Sigmoid colon (tissue), 7 donors: Measurements from ENCODE around the gene PEX3. TPM values are rescaled to one million over a fixed set of nuclear protein-coding genes. Genes with fewer than 3 reads are reported as not detected.

Experiments used
- DNase-seq: peaks from one replicate; pipeline ENCODE4 v3.0.0-alpha.2; 2019
- H3K27ac ChIP-seq, 4 donors: fragments of 200-600 bp; sonication (generic); one replicate each; pipeline ENCODE4 v1.5.1; 2016 to 2019; ENCODE audit warnings: mild to moderate bottlenecking in 1 of 4
- H3K27me3 ChIP-seq, 3 donors: fragments of 200-600 bp; sonication (generic); one replicate each; pipeline ENCODE4 v1.5.1; 2019; ENCODE audit warnings: mild to moderate bottlenecking in 1 of 3
- H3K36me3 ChIP-seq, 4 donors: fragments of 200-600 bp; sonication (generic); one replicate each; pipeline ENCODE4 v1.5.1; 2016 to 2019
- H3K4me1 ChIP-seq, 4 donors: fragments of 200-600 bp; sonication (generic); one replicate each; pipeline ENCODE4 v1.5.1; 2017 to 2019
- H3K4me3 ChIP-seq, 4 donors: fragments of 200-600 bp; sonication (generic); one replicate each; pipeline ENCODE4 v1.5.1; 2017 to 2019; ENCODE audit warnings: mild to moderate bottlenecking in 2 of 4, moderate library complexity in 1 of 4
- H3K9me3 ChIP-seq, 4 donors: fragments of 200-600 bp in 3 of 4; sonication (generic) in 3 of 4; one replicate each; pipeline versions ENCODE4 v1.5.1 to v1.6.1; 2013 to 2019
- EP300 ChIP-seq, 4 donors: sonication (generic); formaldehyde crosslinking; IDR thresholded peaks; one replicate each; pipeline ENCODE4 v1.6.1; 2017; ENCODE audit warnings: antibody characterized with exemption in 4 of 4
- POLR2A ChIP-seq, 2 donors: fragments of 450-650 bp; IDR thresholded peaks; one replicate each; pipeline ENCODE4 v1.6.1; 2016; ENCODE audit warnings: antibody characterized with exemption in 2 of 2, mild to moderate bottlenecking in 2 of 2, moderate library complexity in 2 of 2
- POLR2AphosphoS5 ChIP-seq, 4 donors: sonication (generic); formaldehyde crosslinking; IDR thresholded peaks; one replicate each; pipeline ENCODE4 v1.6.1; 2017; ENCODE audit warnings: antibody characterized with exemption in 4 of 4
- WGBS, 2 donors: extraction: QIAGEN DNeasy Blood & Tissue Kit; methylation state at CpG; one replicate each; pipeline ENCODE4 v1.1.7; 2013; 5-methylcytosine and 5-hydroxymethylcytosine counted together
- intact Hi-C: fragments of 100-400 bp; cut with DNase I; formaldehyde crosslinking; loops from one replicate; pipeline ENCODE4 v1.15.1; 2023
- polyA plus RNA-seq, 3 donors: library from polyadenylated mRNA; stranded (reverse); fragments of 200-250 nt; gene quantifications; one replicate each; pipeline ENCODE4 v1.2.3, GENCODE V29; 2013
- total RNA-seq, 4 donors: library from RNA; depleted of rRNA; stranded (reverse); fragments of >200 nt; gene quantifications; one replicate each; pipeline ENCODE4 v1.1.0, GENCODE V29; 2016
- TF ChIP-seq, protein P1 (sequence below), 4 experiments: fragments of 450-650 bp in 3 of 4; fragments of 200-600 bp in 1 of 4; IDR thresholded peaks; one replicate each; pipeline ENCODE4 v1.5.1; 2016 to 2019; ENCODE audit warnings: antibody characterized with exemption in 4 of 4, mild to moderate bottlenecking in 3 of 4, moderate library complexity in 2 of 4
- donor health status: healthy with polysubstance abuse.
- donor health status: Bipolar disorder and iron deficiency.
- donor health status: healthy.

PEX3 gene
- total and polyA plus RNA-seq, 7 donors = 5.1 to 16.1 (median 10.6) TPM

DNA sequence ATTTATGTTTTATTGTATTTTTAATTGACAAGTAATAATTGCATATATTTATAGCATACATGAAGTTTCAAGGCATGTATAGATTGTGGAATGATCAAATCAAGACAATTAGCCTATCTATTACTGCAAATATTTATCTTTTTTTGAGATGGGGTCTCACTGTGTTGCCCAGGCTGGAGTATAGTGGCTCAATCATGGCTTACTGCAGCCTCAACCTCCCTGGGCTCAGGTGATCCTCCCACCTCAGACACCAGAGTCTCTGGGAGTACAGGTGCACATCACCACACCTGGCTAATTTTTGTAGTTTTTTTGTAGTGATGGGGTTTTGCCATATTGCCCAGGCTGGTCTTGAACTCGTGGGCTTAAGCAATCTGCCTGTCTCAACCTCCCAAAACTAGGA is 77.1 kb downstream of the PEX3 start:
- Histone ChIP-seq H3K27ac (no peak overlapping the region), H3K27me3 (no peaks in the 10 kb centered on the region), H3K36me3 (no peaks in the 10 kb centered on the region), H3K4me3 (no peak overlapping the region), H3K9me3 (no peaks in the 10 kb centered on the region), H3K4me1 (peaks cover 0 to 8% (median 0%) of the 10 kb centered on the region in 4 donors)
- intact Hi-C loops = no loop called here
- TF ChIP-seq POLR2A (IDR thresholded peaks at IDR 0.05) (no peak), POLR2AphosphoS5 (IDR thresholded peaks at IDR 0.05) (no peak), EP300 (IDR thresholded peaks at IDR 0.05) (no peak)
- TF ChIP-seq, protein P1, sequence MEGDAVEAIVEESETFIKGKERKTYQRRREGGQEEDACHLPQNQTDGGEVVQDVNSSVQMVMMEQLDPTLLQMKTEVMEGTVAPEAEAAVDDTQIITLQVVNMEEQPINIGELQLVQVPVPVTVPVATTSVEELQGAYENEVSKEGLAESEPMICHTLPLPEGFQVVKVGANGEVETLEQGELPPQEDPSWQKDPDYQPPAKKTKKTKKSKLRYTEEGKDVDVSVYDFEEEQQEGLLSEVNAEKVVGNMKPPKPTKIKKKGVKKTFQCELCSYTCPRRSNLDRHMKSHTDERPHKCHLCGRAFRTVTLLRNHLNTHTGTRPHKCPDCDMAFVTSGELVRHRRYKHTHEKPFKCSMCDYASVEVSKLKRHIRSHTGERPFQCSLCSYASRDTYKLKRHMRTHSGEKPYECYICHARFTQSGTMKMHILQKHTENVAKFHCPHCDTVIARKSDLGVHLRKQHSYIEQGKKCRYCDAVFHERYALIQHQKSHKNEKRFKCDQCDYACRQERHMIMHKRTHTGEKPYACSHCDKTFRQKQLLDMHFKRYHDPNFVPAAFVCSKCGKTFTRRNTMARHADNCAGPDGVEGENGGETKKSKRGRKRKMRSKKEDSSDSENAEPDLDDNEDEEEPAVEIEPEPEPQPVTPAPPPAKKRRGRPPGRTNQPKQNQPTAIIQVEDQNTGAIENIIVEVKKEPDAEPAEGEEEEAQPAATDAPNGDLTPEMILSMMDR (IDR thresholded peaks at IDR 0.05) = no peak
- WGBS, 2 donors = 90 to 92% methylated on average over 1 of the region's 1 CpG
- DNase-seq = no peak

DNA sequence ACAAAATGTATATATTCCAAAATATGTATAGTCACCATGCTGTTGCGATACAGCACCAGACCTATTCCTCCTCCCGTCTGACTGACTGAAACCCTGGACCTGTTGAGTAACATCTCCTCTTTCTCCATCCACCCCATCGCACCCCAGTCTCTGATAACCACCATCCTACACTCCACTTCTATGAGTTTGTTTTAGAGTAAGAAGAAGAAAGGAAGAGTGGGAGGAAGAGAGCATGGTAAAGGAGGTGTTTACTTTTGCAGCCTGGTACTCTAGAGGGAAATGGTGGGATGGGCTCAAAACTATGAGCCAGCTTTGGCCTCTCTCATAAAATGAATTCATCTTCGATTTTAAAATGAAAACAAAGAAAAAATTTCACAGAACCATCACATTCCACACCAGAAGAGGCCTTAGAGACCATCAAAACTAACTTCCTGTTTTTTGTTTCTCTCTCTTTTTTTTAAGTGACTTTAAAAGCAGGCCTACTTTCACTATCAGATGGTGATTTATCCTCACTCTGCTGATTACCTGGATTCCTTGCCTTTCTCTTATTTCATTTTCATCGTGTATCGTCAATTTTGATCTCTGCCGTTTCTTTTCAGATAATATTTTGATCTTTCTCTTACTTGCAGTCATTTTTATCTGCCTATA is 77.7 kb downstream of the PEX3 start:
- WGBS, 2 donors = 72 to 83% methylated on average over 7 of the region's 7 CpGs
- peaks cover 0 to 8% (median 0%) of the 10 kb centered on the region in 4 donors for H3K4me1 ChIP-seq
- intact Hi-C loops = no loop called here
- no peaks in the 10 kb centered on the region for H3K27me3 ChIP-seq
- H3K36me3 ChIP-seq = no peaks in the 10 kb centered on the region
- H3K9me3 ChIP-seq = no peaks in the 10 kb centered on the region
- DNase-seq = no peak
- no peak for TF ChIP-seq POLR2AphosphoS5 (IDR thresholded peaks at IDR 0.05)
- TF ChIP-seq POLR2A (IDR thresholded peaks at IDR 0.05) = no peak
- TF ChIP-seq, protein P1 (IDR thresholded peaks at IDR 0.05) = no peak
- no peak for TF ChIP-seq EP300 (IDR thresholded peaks at IDR 0.05)
- no peak overlapping the region for H3K4me3 ChIP-seq
- H3K27ac ChIP-seq = no peak overlapping the region

DNA sequence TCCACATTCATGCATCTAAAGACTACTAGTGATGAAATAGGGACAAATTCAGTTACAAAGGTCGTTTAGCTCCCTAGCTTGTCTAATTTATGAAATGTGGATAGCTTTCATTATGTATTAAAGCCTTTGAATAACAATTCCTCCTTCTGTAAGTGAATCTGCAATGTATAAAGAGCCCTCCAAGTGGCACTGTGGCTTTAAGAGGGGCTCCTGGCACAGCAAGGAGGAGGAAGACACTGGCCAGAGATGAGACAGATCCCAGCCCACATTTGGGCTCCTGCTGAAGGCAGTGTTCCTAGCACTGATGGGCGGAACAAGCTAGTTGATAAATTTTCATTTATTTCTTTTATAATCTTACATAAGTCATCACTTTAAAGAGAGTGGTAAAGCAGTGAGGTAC is 78.5 kb downstream of the PEX3 start:
- no peaks in the 10 kb centered on the region for H3K27me3 ChIP-seq
- H3K36me3 ChIP-seq = no peaks in the 10 kb centered on the region
- H3K4me1 ChIP-seq = peaks cover 0 to 8% (median 0%) of the 10 kb centered on the region in 4 donors
- H3K9me3 ChIP-seq = no peaks in the 10 kb centered on the region
- no peak overlapping the region for H3K4me3 ChIP-seq
- H3K27ac ChIP-seq = no peak overlapping the region
- intact Hi-C loops = no loop called here
- WGBS, 2 donors = 61 to 69% methylated on average over 2 of the region's 2 CpGs
- DNase-seq = no peak
- TF ChIP-seq, protein P1 (IDR thresholded peaks at IDR 0.05) = no peak
- TF ChIP-seq EP300 (IDR thresholded peaks at IDR 0.05) (no peak), POLR2AphosphoS5 (IDR thresholded peaks at IDR 0.05) (no peak), POLR2A (IDR thresholded peaks at IDR 0.05) (no peak)

DNA sequence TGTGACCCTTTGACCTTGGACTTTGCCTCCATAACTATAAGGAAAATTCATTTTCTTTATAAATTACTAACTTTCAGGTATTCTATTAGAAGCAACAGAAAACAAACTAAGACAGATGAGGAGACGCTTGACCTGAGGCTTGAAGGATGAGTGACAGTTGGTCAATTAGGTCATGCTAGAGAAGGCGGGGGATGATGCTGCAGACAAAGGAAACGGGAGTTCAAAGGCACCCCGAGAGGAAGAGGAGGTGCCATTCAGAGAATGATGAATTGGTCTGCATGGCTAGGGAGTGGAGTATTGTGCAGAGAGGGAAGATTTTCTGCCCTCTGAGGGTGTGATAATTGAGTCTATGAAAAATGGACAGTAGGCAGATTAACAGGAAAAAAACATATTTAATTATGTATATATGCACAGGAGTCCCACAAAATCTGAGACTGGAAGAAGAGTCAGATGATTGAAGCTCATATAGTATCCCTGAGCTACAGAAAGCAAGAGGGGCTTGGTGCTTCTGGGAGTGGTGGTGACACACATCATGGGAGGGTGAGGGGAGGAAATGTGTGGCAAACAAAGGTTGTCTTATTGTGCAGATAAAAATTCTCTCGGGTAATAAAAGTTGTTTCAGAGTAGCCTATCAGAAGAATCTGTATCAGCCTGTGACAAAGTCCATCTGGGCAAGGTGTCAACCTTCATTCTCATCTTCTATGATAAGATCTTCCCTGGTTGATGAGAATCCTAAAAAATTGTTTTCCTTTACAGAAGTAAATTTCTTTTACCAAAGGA is 81.3 kb downstream of the PEX3 start:
- 66 to 68% methylated on average over 5 of the region's 5 CpGs for WGBS, 2 donors
- no peak overlapping the region for H3K4me3 ChIP-seq

More for the DNA sequence above, 81.3 kb downstream of the PEX3 start:
- no peak for TF ChIP-seq EP300 (IDR thresholded peaks at IDR 0.05)
- no peak for TF ChIP-seq POLR2A (IDR thresholded peaks at IDR 0.05)
- TF ChIP-seq, protein P1 (IDR thresholded peaks at IDR 0.05) = no peak
- no peak for TF ChIP-seq POLR2AphosphoS5 (IDR thresholded peaks at IDR 0.05)
- Histone ChIP-seq H3K27me3 (no peaks in the 10 kb centered on the region), H3K36me3 (no peaks in the 10 kb centered on the region), H3K4me1 (peaks cover 0 to 8% (median 3%) of the 10 kb centered on the region in 4 donors), H3K9me3 (no peaks in the 10 kb centered on the region), H3K27ac (no peak overlapping the region)
- intact Hi-C loops = no loop called here
- DNase-seq = no peak
